Effector memory CD8-positive, alpha-beta T cell (primary cell): ENCODE data around the gene PRX.
"Not testable (repeated sequence)": the region's sequence is repeated elsewhere in the genome, so short reads cannot be mapped to it uniquely, and the experiment has no call there.

ENCODE experiments used
- ATAC-seq: fragments of 150-1000 bp; cut with Tn5 transposase; replicated peaks from 2 replicates; pipeline ENCODE4 v1.10.0; 2021; ENCODE audit warnings: mild to moderate bottlenecking, moderate library complexity
- DNase-seq, 3 experiments: peaks; one replicate each; pipeline ENCODE4 v3.0.0; 2021
- H3K27ac Mint-ChIP-seq, 2 donors: one replicate each; pipeline ENCODE4 v1.8.0; 2022; ENCODE audit warnings: mild to moderate bottlenecking in 2 of 2, mixed read lengths in 2 of 2, moderate library complexity in 2 of 2
- H3K27me3 Mint-ChIP-seq, 2 donors: one replicate each; pipeline ENCODE4 v1.8.0; 2022; ENCODE audit warnings: mixed read lengths in 2 of 2
- H3K36me3 Mint-ChIP-seq: one replicate; pipeline ENCODE4 v1.8.0; 2022; ENCODE audit warnings: mild to moderate bottlenecking, moderate library complexity, mixed read lengths; ENCODE audit not compliant: insufficient read depth
- H3K4me1 Mint-ChIP-seq, 2 donors: one replicate each; pipeline ENCODE4 v1.8.0; 2022; ENCODE audit warnings: low read depth in 2 of 2, mixed read lengths in 2 of 2
- H3K4me3 Mint-ChIP-seq, 2 donors: one replicate each; pipeline ENCODE4 v1.8.0; 2022; ENCODE audit warnings: mild to moderate bottlenecking in 2 of 2, mixed read lengths in 2 of 2, moderate library complexity in 2 of 2
- H3K9me3 Mint-ChIP-seq, 2 donors: one replicate each; pipeline ENCODE4 v1.8.0; 2022; ENCODE audit warnings: mixed read lengths in 2 of 2

The PRX gene

DNA sequence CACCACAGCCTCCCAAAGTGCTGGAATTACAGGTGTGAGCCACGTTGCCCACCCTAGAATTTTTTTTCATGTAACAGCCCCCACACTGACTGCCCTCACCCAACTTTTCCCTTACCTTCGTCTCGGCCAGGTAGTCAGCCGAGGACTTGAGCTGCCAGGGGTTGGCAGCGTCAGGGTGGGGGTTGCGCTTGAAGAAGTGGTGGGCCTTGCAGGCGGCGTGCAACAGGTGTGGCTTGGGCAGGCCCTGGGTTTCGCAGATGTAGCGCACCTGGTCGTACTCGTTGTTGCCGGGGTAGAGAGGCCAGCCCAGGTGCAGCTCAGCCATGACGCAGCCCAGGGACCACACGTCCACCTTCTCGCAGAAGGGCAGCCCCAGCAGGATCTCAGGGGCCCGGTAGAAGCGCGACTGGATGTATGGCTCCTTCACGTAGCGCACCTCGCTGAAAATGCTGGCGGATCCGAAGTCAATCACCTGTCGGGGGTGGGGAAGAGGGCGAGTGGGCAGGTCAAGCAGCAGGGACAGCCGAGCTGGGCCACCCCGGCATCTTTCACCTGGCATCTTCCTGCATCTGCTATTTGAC is 29.4 kb downstream of the PRX start:
- H3K4me1 Mint-ChIP-seq, result peaks cover 0 to 3% of the 10 kb centered on the region in 2 donors
- ATAC-seq (no peak), DNase-seq (no peak)
- no peak overlapping the region for H3K27ac Mint-ChIP-seq
- H3K27me3 Mint-ChIP-seq, result no peaks in the 10 kb centered on the region
- no peak overlapping the region for H3K4me3 Mint-ChIP-seq
- peaks cover 2% of the 10 kb centered on the region for H3K36me3 Mint-ChIP-seq
- no peaks in the 10 kb centered on the region for H3K9me3 Mint-ChIP-seq

DNA sequence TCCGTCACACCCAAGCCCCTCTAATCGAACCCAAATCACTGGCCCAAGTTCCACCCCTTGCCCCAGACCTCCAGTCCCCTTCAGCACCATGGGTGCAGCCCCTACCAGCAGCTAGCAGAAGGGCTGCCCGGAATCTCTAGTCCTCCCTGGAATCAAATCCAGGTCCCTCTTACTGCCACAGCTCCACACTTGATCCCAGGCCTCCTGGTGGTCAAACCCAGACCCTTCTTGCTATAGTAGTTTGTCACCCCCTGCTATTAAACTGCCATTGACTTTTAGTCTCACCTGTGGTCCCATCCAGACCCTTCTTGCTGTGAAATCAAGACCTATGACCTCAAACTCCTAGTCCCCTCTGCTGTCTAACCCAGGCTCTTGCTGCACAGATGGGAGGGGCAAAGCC is 31.9 kb downstream of the PRX start:
- Mint-ChIP-seq H3K27ac (peak overlapping the region in 1 of 2 donors; percentile 85), H3K9me3 (no peaks in the 10 kb centered on the region), H3K27me3 (no peaks in the 10 kb centered on the region), H3K36me3 (peaks cover 5% of the 10 kb centered on the region), H3K4me1 (peaks cover 0 to 3% of the 10 kb centered on the region in 2 donors), H3K4me3 (no peak overlapping the region)
- ATAC-seq (no peak), DNase-seq (no peak)

DNA sequence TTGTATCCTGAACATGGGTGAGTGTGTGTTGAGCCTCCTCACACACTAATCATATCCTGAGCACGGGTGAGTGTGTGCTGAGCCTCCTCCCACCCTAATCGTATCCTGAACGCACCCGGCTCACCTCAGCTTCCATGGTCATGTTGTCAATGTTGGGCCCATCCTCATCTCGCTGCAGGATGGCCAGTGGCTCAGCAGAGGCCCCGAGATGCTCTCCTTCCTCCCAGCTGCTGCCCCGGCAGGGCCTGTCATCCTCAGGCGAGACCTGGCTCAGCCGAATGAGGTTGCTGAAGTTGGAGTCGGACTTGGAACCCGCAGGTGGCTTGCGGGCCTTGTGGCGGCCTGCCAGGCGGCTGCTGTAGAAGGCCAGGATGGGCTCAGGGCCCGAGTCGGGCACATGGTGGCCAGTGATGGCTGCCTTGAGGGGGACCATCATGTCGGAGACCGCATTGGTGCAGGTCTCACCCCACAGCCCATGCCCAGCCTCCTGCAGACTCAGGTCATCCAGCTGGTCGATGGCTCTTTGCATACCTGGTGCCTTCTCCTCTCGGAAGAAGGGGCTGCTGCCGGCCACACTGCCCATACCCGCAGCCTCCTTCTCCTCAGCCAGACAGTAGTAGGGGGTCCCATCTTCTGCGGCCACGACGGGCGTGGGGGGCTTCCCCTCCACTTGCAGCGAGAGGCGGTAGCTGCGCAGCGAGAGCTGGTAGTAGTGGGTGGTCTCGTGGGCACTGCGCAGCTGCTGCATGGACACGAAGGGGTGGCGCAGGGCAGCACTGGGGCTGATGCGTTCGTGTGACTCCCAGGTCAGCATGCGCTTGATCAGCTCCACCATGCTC is 32.8 kb downstream of the PRX start:
- no peak overlapping the region for H3K4me3 Mint-ChIP-seq
- peaks cover 0 to 3% of the 10 kb centered on the region in 2 donors for H3K4me1 Mint-ChIP-seq
- H3K27me3 Mint-ChIP-seq, result no peaks in the 10 kb centered on the region
- H3K27ac Mint-ChIP-seq, result peak overlapping the region in 1 of 2 donors; percentile 63
- no peaks in the 10 kb centered on the region for H3K9me3 Mint-ChIP-seq
- peaks cover 5% of the 10 kb centered on the region for H3K36me3 Mint-ChIP-seq
- DNase-seq (no peak), ATAC-seq (no peak)

DNA sequence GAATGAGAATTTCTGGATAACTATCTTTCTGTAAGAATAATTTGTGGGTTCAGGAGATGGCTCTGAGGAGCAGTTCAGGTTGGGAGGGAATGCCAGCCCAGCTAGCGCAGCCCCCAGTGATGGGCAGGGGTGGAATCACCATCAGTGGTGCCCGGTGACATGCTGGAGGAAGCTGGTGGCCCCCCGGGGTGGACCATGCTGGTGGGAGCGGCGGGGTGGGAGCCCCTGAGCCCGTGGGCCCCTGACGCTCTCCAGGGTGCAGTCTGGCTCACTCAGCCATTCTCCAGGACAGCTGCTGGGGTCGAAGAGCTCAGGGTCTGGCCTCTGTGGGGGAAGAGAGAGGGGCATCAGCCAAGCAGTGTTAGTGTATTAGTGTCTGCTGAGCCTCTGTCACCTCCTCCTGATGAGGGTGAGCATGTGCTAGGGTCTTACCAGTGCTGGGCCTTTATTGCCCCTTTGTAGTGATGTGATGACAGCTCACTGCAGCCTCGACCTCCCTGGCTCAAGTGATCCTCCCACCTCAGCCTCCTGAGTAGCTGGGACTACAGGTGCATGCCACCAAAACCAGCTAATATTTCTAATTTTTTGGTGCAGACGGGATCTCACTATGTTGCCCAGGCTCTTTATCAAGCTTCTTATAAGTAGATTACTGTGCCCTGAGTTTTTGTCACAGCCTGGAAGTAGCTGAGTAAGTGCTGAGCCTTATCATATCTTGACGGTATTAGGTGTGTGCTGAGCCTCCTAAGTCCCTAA is 33.6 kb downstream of the PRX start:
- no peak overlapping the region for H3K4me3 Mint-ChIP-seq
- peak overlapping the region in 1 of 2 donors; percentile 63 for H3K27ac Mint-ChIP-seq
- H3K27me3 Mint-ChIP-seq, result no peaks in the 10 kb centered on the region
- no peaks in the 10 kb centered on the region for H3K9me3 Mint-ChIP-seq
- H3K4me1 Mint-ChIP-seq, result peaks cover 2 to 3% of the 10 kb centered on the region in 2 donors
- ATAC-seq (no peak), DNase-seq (no peak)
- H3K36me3 Mint-ChIP-seq, result peaks cover 8% of the 10 kb centered on the region

DNA sequence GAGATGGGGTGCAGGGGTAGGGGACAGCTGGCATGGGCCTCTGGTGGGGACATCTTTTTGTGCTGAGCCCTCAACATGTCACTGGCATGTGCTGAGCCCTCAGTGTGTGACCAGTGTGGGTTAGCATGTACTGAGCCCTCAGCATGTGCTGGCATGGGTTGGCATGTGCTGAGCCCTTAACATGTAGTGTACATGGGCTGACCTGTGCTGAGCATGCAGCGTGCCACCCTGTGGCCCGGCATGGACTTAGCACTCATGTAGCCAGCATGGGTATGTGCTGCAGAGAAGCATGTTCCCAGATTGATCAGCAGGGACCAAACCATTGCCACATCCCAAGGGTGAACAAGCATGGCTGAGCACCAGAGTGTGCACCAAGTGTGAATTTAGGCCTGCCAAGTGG is 34.7 kb downstream of the PRX start:
- DNase-seq (no peak), ATAC-seq (no peak)
- Mint-ChIP-seq H3K9me3 (no peaks in the 10 kb centered on the region), H3K4me3 (no peak overlapping the region), H3K36me3 (peaks cover 17% of the 10 kb centered on the region), H3K27me3 (no peaks in the 10 kb centered on the region), H3K4me1 (peaks cover 5 to 7% of the 10 kb centered on the region in 2 donors), H3K27ac (no peak overlapping the region)

DNA sequence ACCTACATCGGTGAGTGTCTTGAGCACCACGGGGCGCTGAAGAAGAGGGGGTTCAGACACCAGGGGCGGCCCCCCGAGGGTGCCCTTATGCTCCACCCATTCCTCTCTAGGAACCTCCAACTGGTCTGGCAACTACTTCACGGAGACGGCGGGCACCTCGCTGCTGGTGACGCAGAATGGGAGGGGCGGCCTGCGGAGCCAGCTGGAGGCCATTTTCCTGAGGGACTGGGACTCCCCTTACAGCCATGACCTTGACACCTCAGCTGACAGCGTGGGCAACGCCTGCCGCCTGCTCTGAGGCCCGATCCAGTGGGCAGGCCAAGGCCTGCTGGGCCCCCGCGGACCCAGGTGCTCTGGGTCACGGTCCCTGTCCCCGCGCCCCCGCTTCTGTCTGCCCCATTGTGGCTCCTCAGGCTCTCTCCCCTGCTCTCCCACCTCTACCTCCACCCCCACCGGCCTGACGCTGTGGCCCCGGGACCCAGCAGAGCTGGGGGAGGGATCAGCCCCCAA is 35.2 kb downstream of the PRX start:
- ATAC-seq (no peak), DNase-seq (no peak)
- Mint-ChIP-seq H3K36me3 (peaks cover 21% of the 10 kb centered on the region), H3K9me3 (no peaks in the 10 kb centered on the region), H3K27me3 (no peaks in the 10 kb centered on the region), H3K27ac (peak overlapping the region in 1 of 2 donors; percentile 46), H3K4me1 (peaks cover 5 to 7% of the 10 kb centered on the region in 2 donors), H3K4me3 (no peak overlapping the region)

DNA sequence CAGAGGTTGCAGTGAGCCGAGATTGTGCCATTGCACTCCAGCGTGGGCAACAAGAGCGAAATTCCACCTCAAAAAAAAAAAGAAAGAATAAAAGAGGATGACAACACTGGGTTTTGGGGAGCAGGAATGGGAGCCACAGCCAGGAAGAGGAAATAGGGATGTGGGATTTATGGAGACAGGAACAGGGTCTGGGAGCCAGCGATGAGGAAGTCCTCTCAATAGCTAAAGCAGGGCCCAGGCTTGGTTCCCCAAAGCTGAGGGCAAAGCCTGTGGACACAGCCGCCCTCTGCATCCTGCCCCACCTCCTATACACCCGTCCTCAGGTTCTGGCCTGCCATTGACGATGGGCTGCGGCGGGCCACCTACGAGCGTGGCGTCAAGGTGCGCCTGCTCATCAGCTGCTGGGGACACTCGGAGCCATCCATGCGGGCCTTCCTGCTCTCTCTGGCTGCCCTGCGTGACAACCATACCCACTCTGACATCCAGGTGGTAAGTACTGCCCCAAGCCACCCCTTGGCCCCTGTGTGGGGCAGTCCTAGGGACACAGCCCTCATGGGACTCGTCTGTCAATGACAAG is 36.8 kb downstream of the PRX start:
- H3K9me3 Mint-ChIP-seq, result no peaks in the 10 kb centered on the region
- no peak overlapping the region for H3K4me3 Mint-ChIP-seq
- H3K36me3 Mint-ChIP-seq, result peaks cover 22% of the 10 kb centered on the region
- ATAC-seq, result no peak
- H3K27ac Mint-ChIP-seq, result peak overlapping the region in 1 of 2 donors; percentile 46
- no peak for DNase-seq
- no peaks in the 10 kb centered on the region for H3K27me3 Mint-ChIP-seq
- H3K4me1 Mint-ChIP-seq, result peaks cover 5% of the 10 kb centered on the region in 2 donors

DNA sequence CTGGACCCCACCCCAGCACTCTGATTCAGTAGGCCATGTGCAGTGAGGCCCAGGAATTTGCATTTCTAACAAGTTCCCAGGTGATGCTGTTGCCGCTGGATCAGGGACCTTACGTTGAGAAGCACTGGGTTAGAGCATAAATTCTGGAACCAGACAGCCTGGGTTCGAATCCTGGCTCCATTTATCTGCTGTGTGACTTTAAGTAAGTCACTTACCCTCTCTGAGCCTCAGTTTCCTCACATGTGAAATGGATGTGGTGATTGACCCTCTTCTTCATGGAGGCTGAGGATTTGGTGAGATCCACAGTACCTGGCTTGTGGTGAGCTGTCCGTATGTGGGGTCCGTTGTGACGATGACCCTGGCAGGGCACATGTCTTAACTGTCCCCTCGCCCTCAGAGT is 39.1 kb downstream of the PRX start:
- no peak overlapping the region for H3K4me3 Mint-ChIP-seq
- no peaks in the 10 kb centered on the region for H3K9me3 Mint-ChIP-seq
- no peak for ATAC-seq
- peaks cover 24% of the 10 kb centered on the region for H3K36me3 Mint-ChIP-seq
- H3K27me3 Mint-ChIP-seq, result no peaks in the 10 kb centered on the region
- H3K27ac Mint-ChIP-seq, result no peak overlapping the region
- peaks cover 5% of the 10 kb centered on the region in 2 donors for H3K4me1 Mint-ChIP-seq
- no peak for DNase-seq

DNA sequence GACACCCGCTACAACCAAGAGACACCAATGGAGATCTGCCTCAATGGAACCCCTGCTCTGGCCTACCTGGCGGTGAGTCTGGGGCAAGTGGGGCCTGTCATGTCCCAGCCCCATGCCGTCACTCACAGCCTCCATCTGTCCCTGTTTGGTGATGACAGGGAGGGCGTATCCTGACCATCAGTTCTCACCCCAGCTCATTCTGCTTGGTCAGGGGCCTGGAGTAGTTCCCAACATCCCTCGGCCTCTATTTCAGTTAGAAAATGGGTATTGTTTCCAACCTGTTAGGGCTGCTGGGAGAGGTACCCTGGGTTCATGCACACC is 41.4 kb downstream of the PRX start:
- peaks cover 35% of the 10 kb centered on the region for H3K36me3 Mint-ChIP-seq
- peaks cover 5% of the 10 kb centered on the region in 2 donors for H3K4me1 Mint-ChIP-seq
- H3K27ac Mint-ChIP-seq, result no peak overlapping the region
- H3K9me3 Mint-ChIP-seq, result no peaks in the 10 kb centered on the region
- no peak for DNase-seq
- no peaks in the 10 kb centered on the region for H3K27me3 Mint-ChIP-seq
- no peak for ATAC-seq
- H3K4me3 Mint-ChIP-seq, result no peak overlapping the region

DNA sequence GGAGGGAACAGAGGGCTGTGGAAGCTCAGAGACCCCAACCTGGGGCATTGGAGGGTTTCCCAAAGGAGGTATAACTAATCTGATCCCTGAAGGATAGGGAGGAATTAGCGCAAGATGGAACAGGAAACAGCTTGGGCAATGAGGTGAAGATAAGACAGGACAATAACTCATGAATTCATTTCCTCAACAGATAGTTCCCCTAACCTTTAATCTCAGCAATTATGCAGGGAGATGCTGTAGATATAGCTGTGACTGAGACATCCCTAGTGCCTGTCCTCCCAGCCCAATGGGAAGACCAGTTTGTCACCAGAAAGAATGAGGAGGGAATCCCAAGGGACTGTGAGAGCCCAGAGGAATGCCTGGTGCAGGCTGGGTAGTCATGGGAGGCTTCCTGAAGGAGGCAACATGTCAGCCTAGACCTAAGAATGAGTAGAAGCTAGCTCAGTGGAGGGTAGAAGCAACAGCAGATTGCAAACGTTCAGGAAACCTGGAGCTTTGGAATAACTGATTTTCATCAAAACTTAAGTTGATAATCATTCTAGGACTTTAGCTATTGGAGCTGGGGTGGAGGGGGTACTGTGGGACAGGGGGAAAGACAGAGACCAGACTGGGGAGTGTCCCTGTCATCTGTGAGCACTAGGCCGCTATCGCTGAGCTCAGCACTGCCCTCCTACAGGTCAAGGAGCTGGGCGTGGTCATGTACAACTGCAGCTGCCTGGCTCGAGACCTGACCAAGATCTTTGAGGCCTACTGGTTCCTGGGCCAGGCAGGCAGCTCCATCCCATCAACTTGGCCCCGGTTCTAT is 42.0 kb downstream of the PRX start:
- H3K36me3 Mint-ChIP-seq, result peaks cover 35% of the 10 kb centered on the region
- no peaks in the 10 kb centered on the region for H3K27me3 Mint-ChIP-seq
- peak overlapping the region in 1 of 2 donors; percentile 10 for H3K27ac Mint-ChIP-seq
- DNase-seq (no peak), ATAC-seq (no peak)
- H3K9me3 Mint-ChIP-seq, result no peaks in the 10 kb centered on the region
- H3K4me3 Mint-ChIP-seq, result no peak overlapping the region
- H3K4me1 Mint-ChIP-seq, result peaks cover 5% of the 10 kb centered on the region in 2 donors

DNA sequence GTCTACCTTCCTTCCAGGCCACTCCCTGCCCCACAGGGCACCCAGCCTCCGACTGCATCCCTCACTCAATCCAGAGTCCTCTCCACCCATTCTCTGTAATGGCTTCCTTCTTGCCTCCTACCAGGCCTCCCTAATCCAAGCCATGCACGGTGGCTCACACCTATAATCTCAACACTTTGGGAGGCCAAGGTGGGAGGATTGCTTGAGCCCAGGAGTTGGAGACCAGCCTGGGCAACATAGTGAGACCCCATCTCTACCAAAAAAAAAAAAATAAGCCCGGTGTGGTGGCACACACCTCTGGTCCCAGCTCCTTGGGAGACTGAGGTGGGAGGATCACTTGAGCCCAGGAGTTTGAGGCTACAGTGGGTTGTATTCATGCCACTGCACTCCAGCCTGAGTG is 42.9 kb downstream of the PRX start:
- H3K9me3 Mint-ChIP-seq, result not testable (repeated sequence)

DNA sequence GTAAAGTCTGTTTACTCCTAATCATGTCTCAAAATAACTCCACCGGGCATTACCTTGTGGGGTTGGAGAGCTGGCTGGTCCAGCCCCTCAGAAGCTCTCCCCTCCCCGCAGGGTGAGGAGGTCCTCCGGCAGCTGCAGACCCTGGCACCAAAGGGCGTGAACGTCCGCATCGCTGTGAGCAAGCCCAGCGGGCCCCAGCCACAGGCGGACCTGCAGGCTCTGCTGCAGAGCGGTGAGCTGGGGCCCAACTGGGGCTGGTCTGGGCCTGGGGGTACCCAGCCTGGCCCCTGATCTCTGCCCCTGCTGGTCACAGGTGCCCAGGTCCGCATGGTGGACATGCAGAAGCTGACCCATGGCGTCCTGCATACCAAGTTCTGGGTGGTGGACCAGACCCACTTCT is 43.4 kb downstream of the PRX start:
- no peak overlapping the region for H3K4me3 Mint-ChIP-seq
- DNase-seq, result no peak
- H3K27me3 Mint-ChIP-seq, result no peaks in the 10 kb centered on the region
- H3K4me1 Mint-ChIP-seq, result peaks cover 7 to 11% of the 10 kb centered on the region in 2 donors
- ATAC-seq, result no peak
- no peaks in the 10 kb centered on the region for H3K9me3 Mint-ChIP-seq
- H3K36me3 Mint-ChIP-seq, result peaks cover 33% of the 10 kb centered on the region
- peak overlapping the region in 1 of 2 donors; percentile 46 for H3K27ac Mint-ChIP-seq

More for the DNA sequence above, 42.9 kb downstream of the PRX start:
- not testable (repeated sequence) for H3K4me1 Mint-ChIP-seq, H3K4me3 Mint-ChIP-seq, DNase-seq, ATAC-seq, H3K27me3 Mint-ChIP-seq
- H3K36me3 Mint-ChIP-seq, result peaks cover 35% of the 10 kb centered on the region
- peak overlapping the region; percentile 10 to 46 for H3K27ac Mint-ChIP-seq
